ENCODE data around the gene FAM177B. TPM values are rescaled to one million over a fixed set of nuclear protein-coding genes. Genes with fewer than 3 reads are reported as not detected.

Gene FAM177B
- total RNA-seq, 2 experiments from 2014 or later: not detected

DNA sequence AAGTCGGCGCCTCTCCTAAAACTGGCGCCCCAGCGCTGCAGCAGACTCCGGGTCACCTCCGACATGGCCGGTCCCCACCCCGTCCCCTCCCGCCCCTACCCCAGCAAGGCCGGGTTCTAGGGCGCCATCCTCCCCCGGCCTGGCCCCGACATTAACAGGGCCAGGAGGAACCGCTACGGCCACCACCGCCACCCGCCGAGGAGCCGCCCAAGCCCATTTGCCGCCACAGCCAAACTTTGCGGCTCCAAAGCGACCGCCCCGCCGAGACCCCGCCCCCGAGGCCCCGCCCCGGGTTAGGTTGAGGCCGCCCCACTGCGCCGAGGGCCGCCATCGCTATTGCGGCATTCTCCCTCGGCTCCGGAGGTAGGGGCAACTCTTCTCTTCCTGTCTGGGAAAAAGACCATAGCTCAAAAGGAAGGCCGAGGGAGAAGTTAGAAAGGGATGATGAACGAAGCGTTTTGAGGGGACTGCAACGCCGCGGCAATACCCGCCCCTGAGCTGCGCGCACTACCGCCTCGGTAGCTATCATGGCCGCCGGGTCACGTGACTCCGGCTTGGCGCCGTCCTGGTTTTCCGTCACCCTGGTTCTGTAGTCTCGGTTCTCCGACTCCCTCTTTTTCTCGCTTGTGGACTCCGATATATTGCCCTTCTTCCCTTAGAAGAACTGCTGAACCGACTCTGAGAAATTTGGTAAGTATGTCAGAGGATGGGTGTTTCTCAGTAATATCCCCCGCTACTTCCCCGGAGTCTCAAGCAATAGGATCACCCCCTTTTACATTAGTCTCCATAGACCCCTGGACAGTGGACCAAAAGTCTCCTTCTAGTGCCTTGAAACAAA lies 24.5 kb upstream of the FAM177B start, which contains the start of the genes AIDA and BROX:
AIDA (minus strand) TSS at position 239 of the 838 bp plus-strand sequence; CDS start at position 65, 174 bp downstream.
BROX (plus strand) TSS at position 312 of the 838 bp plus-strand sequence. CDS start 3,136 bp downstream, outside the sequence.
- ChIA-PET POLR2A (interaction anchor here (0.6 to 1.9 kb wide), 16 partner anchors 9 to 969 kb away, joined by 3 to 13 read pairs (median 3); partner anchors contain the start of gene TAF1A), CTCF (ENCODE audit: unreplicated experiment) (no interaction called here)
- H3K4me1 ChIP-seq (ENCODE audit: insufficient read depth, low read length, poor library complexity, severe bottlenecking): peaks cover 17% of the 10 kb centered on the region
- DNase-seq (ENCODE audit: low spot score): peak; percentile 90
- no peaks in the 10 kb centered on the region for H3K9me3 ChIP-seq (ENCODE audit: low read length)
- BruUV-seq (replicated peaks): no TSS peak
- H3K9me2 ChIP-seq (ENCODE audit: insufficient read depth, low read length): no peaks in the 10 kb centered on the region
- intact Hi-C loops (cut with micrococcal nuclease; ENCODE audit: unreplicated experiment): loop anchor here (1.0 to 10.0 kb wide), 4 partner anchors 20 to 970 kb away; partner anchors contain the start of gene DUSP10
- H3K36me3 ChIP-seq (ENCODE audit: insufficient read depth, low read length): peaks cover 24% of the 10 kb centered on the region
- H3K79me2 ChIP-seq (ENCODE audit: insufficient read depth, low read depth, low read length): peaks cover 31% of the 10 kb centered on the region
- H3K4me3 ChIP-seq (ENCODE audit: low read depth, low read length, poor library complexity, severe bottlenecking): peak within 1 kb of the TSS; percentile 98
- no peak for TF ChIP-seq EZH2phosphoT487 (IDR thresholded peaks at IDR 0.05; ENCODE audit: borderline replicate concordance, low read depth, low read length)
- TF ChIP-seq, protein P1, sequence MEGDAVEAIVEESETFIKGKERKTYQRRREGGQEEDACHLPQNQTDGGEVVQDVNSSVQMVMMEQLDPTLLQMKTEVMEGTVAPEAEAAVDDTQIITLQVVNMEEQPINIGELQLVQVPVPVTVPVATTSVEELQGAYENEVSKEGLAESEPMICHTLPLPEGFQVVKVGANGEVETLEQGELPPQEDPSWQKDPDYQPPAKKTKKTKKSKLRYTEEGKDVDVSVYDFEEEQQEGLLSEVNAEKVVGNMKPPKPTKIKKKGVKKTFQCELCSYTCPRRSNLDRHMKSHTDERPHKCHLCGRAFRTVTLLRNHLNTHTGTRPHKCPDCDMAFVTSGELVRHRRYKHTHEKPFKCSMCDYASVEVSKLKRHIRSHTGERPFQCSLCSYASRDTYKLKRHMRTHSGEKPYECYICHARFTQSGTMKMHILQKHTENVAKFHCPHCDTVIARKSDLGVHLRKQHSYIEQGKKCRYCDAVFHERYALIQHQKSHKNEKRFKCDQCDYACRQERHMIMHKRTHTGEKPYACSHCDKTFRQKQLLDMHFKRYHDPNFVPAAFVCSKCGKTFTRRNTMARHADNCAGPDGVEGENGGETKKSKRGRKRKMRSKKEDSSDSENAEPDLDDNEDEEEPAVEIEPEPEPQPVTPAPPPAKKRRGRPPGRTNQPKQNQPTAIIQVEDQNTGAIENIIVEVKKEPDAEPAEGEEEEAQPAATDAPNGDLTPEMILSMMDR (conservative IDR thresholded peaks at IDR 0.05; ENCODE audit: low read length): no peak
- peak within 1 kb of the TSS; percentile 99 for H2AFZ ChIP-seq (ENCODE audit: low read length)
- H4K20me1 ChIP-seq (ENCODE audit: insufficient read depth, low read length): no peaks in the 10 kb centered on the region
- H3K4me2 ChIP-seq (ENCODE audit: low read length): peak within 1 kb of the TSS; percentile 96
- H3K27ac ChIP-seq (ENCODE audit: low read depth, low read length, poor library complexity, severe bottlenecking): peak within 1 kb of the TSS; percentile 95

DNA sequence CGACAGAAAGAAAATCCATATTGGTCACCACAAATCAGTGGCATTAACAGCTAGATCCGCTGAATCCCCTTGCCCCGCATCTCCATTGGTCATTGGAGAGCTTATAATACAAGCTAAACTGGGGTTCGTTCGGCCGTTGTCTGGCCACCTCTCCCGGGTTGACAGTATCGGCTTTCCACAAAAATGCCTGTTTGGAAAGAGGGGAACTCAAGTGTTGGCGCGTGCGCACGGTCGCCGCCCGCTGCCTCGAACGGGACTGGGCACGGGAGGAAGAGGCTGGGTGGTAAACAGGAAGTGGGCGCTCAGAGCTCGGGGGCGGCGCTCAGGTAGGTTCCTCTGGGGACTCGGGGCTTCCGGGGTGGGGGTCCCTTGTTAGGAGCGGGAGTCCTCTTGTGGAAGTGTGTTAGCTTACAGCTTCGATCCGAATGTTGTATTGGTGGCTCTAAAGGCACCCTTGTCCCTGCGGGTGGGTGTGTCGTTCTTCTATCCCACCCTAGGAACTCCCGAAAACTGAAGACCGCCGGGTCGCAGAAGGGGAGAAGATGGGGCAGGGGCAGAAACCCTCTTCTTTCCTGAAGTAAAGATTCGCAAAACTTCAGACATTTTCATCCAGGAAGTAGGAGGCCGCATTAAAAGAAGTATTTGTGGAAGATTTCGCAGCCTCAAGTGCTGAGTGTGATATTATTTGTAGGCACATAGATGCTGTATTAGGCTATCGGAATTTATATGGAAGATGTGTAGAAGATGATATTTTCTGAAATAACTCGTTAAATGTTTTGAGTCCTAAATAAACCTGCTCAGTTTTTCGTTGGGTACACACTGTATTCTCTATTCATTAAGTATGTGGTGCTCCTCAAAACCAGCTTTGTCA lies 23.7 kb upstream of the FAM177B start:
- Histone ChIP-seq H3K27ac (ENCODE audit: low read depth, low read length, poor library complexity, severe bottlenecking) (peak overlapping the region; percentile 95), H3K4me2 (ENCODE audit: low read length) (peak overlapping the region; percentile 85), H3K36me3 (ENCODE audit: insufficient read depth, low read length) (peaks cover 30% of the 10 kb centered on the region), H3K4me1 (ENCODE audit: insufficient read depth, low read length, poor library complexity, severe bottlenecking) (peaks cover 17% of the 10 kb centered on the region), H3K9me3 (ENCODE audit: low read length) (no peaks in the 10 kb centered on the region), H3K9me2 (ENCODE audit: insufficient read depth, low read length) (no peaks in the 10 kb centered on the region), H3K4me3 (ENCODE audit: low read depth, low read length, poor library complexity, severe bottlenecking) (peak overlapping the region; percentile 98), H2AFZ (ENCODE audit: low read length) (peak overlapping the region; percentile 99), H4K20me1 (ENCODE audit: insufficient read depth, low read length) (no peaks in the 10 kb centered on the region), H3K79me2 (ENCODE audit: insufficient read depth, low read depth, low read length) (peaks cover 31% of the 10 kb centered on the region)
- BruUV-seq (replicated peaks): TSS peak; percentile 79
- TF ChIP-seq, protein P1 (conservative IDR thresholded peaks at IDR 0.05; ENCODE audit: low read length): peak; percentile 58
- no peak for TF ChIP-seq EZH2phosphoT487 (IDR thresholded peaks at IDR 0.05; ENCODE audit: borderline replicate concordance, low read depth, low read length)
- ChIA-PET POLR2A (interaction anchor here (0.6 to 2.8 kb wide), 18 partner anchors 8 to 970 kb away, joined by 3 to 13 read pairs (median 3); partner anchors contain the start of gene TAF1A), CTCF (ENCODE audit: unreplicated experiment) (no interaction called here)
- DNase-seq (ENCODE audit: low spot score): peak; percentile 97
- intact Hi-C loops (cut with micrococcal nuclease; ENCODE audit: unreplicated experiment): loop anchor here (2.0 to 10.0 kb wide), 3 partner anchors 19 to 971 kb away; partner anchors contain the start of gene DUSP10

Data from OCI-LY7 (cell line).